Suppressor macrophage (primary cell): ENCODE data around the gene CREB5.

ENCODE experiments used
- DNase-seq, 4 experiments: peaks; one replicate each; pipeline ENCODE4 v3.0.0-alpha.2; 2020 to 2022

CREB5 gene

DNA sequence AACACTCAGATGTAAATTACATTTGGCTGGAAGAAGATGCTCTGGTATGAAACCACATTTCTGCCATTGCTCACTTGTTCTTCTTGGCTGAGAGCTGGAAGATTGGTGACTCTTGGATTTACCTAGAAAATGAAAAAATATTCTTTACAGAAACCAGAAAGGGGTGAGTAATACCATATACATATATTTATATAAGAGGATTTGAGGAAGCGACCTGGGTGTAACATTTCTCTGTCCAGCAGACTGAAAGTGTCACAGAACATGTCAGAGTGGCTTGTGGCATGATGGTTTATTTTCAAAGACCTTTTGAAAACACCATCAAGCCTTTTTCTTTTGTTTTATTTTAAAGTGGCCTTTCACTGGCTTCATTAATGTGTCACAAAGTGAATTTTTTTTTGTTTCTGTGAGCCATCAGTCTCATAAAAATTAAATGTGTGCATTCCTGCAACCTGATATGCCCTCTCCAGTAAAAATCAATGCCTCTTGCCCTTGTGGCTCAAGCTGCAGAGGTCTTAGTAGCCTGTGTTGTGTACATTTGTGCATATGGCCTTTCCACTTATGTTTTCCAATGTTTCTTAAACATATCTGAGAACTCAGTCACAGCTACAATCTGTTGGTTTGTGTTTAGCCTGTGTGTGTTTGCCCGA lies 23.5 kb downstream of the CREB5 start:
- no peak for DNase-seq

DNA sequence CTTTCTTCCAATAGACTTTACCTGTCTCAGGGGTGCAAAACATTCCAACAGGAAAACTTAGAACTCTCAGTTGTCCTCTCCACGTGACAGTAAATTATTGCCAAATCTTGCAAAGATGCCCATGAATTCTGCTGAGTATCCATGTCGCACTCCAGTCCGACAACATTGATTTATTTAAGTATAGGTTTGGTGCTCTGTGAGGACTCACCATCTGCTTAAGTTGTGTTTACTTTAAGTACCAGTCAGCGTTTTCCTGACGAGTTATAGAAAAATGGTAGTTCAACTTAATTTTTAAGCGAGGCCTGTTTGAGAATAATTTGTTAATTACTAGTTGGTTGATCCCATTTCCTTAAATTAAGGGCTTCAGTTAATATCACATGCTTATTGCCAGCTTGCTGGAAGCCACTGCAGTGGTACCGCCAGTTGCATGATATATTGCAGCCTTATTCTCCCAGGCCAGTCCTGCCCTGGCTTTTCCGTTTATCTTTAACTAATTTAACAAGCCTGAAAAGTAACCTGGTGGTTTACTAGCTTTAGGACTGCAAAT lies 27.8 kb downstream of the CREB5 start:
- DNase-seq: no peak

DNA sequence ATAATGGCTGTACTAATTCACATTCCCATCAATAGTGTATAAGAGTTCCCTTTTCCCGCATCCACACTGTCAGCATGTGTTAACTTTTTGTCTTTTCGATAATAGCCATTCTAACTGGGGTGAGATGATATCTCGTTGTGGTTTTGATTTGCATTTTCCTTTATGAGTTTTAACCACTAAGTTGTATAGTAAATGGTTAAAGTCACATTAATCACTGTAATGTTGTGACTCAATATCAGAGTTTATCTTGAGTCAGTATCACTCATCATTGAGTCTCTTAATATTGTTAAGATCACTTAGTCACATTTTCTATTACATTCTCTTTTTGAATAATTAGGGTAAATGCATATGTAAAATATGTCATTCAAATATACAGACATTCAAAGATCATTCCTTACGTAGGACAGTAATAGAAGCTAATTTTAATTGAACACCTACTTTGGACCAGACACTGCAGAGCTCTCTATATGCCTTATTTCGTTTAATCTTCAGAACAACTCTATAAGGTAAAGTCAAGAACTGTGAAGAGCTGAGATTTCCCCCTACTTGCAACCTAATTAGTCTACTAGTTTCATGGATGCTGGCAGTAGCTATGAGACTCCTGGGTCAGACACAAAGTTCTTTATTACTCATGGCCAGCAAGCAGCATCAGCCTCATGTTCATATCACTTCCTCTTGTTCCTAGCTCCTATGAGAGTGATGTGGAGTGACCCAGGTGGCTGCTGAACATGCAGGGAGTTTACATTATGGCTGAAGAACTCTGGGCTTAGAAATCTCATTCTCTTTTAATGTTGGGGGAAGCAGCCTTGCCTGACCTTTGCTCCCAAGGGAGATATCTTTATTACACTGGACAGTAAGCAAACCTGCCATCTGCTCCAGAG lies 30.5 kb downstream of the CREB5 start:
- DNase-seq: no peak

DNA sequence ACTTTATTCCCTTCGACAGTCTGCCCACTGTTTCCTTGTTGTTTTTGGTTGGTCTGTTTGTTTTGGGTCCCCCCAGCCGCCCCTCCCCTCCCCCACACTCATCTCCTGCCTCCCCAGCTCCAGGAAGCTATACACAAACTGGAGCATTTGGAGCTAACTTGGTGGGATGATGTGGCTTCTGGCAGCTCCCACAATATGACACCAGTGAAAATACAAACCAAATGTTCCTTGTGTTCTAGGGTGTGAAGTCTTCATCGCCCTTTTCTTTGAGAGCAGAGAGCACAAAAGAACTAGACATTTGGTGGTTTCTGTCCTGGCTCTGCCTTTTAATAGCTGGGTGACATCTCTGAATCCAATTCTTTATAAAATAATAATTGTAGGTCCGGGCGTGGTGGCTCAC lies 33.8 kb downstream of the CREB5 start:
- DNase-seq: no peak

DNA sequence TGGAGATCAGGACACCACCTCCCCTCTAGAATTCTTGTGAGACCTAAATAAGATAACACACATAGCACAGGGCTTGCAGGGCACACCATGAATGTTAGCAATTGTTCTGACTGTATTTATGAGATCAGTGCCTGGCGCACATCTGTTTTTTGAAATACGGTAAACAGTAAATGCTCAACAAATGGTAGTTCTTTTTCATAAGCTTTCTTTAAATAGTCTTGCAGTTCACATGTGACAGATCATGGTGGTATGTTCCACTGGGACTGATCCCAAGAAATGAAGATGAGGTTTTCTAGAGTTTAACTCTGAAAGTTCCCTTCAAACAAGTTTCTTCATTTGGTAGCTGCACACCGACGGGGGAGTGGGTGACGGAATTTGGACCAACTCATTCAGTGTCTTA lies 34.8 kb downstream of the CREB5 start:
- DNase-seq: no peak

DNA sequence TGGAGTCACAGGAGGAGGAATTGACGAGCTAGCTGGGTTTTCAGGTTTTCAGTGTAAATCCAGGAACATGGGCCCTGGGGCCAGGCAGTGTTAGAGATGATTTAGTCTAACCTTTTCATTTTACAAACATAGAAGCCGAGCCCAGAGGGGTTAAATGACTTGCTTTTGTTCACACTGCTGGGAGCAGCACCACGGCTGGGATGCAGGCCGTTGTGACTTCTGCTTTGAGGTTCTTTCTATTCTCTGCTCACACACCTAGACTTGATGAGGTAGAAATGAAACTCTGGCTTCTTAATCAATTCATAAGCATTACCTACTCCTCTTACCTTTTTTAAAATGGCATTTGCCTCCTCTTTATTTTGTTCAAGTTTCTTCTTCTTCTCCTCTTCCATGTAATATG lies 36.4 kb downstream of the CREB5 start:
- no peak for DNase-seq

DNA sequence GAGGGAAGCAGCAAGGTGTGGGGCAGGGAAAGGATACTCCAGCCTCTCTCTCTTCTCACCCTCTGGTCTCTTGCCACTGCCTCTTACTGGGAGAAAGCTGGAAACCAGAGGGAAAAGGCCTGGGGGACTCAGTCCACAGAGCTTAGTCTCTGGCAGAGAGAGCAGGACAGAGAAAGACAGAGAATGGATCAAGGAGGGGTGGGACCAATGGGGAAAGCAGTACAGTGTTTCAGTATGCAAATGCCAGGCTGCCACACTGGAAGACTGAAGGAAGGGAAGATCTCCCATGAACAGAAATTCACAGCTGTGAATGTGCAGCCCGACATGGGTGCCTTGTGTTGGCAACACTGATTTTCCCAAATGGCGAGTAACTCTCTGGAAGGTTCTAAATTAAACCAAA lies 40.4 kb downstream of the CREB5 start:
- DNase-seq: no peak

DNA sequence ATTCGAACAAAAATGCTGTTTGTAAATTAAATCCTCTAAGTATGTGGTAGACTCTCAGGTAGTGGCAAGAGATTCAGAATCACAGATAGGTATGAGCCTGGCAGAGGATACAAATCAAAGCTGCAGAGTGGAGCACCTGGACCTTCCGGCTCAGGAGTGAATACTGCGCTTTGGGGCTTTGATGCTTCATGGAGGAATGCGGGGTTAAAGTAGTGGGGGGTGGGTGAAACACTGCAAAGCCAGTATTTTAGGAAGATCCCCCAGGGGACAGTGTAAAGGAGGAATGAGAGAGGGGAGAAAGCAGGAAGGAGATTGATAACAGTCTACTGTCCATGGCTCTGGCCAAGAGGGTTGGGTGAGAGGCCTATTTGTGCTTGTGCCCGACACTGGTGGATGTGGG lies 43.2 kb downstream of the CREB5 start:
- DNase-seq: no peak

DNA sequence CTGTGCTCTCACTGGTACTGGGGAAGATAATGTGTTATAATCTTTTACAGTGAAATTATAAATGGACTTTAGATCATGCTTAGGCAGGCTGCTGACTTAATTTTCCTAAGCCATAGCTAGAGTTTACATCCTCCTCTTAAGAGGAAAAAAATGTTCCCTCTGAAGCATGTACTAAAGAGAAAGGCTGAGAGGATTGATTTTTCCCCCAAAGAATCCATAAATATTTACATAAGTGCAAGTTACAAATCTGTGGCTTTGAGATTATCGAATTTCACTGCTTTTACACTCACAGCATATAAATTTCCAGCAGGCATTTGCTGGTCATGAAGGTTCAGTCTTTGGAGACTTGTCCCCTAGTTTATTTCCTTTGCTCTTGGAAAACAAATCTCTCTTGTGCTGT lies 43.7 kb downstream of the CREB5 start:
- no peak for DNase-seq

DNA sequence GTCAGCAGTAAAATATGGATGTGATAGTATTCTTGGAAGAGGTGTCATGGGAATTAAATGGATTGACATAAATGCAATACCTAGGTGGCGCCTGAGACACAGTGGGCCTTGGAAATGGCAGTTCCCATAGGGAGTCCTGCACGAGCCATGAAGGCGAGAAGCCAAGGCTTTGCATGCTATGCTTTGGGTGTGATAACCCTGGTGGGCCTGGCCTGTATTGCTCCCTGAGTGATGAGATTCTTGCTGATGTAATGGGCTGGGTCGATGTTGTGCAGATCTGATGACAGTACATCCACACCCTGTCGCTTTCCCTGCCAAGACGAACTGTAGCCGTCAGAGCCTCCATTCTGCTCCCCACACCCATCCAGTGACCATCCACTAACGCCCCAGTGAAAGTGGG lies 46.4 kb downstream of the CREB5 start:
- DNase-seq: no peak

DNA sequence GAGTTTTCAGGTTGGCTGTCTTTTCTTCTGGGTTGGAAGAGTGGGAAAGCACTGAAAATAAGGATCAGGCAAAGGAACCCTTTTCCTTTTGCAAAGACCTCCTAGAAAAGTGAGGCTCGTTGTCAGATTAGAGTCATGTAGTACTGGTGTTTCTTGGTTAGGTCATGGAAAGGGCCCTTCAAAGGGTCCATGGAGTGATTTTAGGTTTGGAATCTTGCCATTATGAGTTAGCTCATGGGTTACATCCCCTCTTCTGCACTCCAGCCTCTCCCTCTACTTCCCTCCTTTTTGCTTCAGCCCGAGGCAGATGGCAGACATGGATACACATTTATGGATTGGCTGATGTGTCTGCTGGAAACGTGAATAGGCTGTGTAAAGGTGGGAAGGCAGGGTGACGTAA lies 47.0 kb downstream of the CREB5 start:
- DNase-seq: no peak

DNA sequence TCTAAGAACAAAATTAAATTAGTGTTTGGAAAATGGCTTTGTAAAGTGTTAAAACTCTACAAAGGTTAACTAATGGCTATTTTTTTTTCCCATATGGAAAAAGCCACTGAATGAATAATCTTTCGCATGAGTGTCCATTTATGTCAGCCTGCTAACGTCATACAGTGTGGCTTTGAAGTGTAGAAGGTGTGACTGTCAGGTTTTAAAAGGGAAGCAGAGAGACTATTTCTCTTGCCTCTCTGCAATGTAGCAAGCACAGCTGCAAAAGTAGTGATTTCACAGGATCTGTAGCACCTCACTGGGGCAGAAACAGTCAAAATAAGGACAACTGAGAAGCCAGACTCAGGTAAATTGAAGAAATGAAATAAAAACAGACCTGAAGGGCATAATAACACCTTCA lies 53.4 kb downstream of the CREB5 start:
- no peak for DNase-seq

DNA sequence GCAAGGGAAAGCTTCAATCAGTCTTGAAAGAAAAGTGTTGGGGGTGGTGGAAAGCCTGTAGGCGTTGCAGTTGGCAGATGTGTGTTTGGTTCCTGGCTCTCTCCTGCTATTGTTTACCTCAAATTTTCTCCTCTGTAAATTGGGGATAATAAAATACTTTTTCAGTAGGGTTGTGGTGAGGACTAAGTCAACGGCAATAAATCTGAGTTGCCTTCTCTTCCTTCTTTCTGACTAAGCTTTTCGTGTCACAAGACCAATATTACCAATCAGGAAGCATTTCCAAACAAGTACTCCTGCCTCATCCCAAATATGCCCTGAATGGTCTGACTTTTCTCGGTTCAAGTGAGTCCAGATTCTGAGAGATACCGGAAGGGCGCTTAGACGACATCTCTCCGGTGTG lies 54.0 kb downstream of the CREB5 start:
- DNase-seq: peak in 1 of 4 experiments; percentile 6

DNA sequence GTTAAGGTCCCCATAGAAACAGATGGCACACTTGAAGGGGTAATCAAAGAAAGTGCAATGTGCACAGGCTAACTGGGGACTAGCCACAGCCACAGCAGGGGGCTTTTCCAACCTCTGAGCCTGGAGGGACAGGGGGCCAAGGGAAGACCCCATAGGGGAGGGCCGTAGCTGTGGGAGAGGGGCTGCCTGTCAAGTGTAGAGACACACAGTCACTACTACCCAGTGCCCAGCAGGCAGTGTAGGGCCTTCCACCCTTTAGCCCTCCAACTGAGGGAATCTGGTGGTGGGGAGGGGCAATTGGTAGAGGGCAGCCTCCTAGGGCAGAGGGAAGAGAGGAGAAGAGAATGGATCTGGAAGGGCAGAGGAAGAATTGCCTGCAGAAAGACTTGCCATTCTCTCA lies 54.6 kb downstream of the CREB5 start:
- no peak for DNase-seq

DNA sequence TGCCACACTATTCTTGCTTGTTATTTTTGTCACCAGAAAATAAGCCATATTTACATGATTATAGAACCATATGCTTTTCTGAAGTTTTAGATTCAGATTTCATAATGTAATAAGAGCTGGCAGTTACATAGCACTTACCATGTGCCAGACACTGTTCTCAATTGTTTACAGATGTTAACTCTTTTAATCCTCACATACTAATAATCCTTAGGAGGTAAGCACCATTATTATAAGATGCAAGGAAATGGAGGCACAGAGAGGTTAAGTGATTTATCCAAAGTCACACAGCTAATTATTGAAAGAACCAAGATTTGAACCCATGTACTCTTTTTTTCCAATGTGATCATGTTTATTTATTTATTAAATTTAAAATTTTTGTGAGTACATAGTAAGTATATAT lies 57.2 kb downstream of the CREB5 start:
- no peak for DNase-seq

DNA sequence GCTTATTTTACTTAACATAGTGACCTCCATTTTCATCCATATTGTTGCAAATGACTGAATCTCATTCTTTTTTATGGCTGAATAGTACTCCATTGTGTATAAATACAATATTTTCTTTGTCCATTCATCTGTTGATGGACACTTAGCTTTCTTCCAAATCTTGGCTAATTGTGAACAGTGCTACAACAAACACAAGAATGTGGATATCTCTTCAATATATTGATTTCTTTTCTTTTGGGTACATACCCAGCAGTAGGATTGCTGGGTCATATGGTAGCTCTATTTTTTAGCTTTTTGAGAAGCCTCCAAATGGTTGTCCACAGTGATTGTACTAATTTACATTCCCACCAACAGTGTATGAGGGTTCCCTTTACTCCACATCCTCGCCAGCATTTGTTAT lies 58.0 kb downstream of the CREB5 start:
- DNase-seq: no peak

DNA sequence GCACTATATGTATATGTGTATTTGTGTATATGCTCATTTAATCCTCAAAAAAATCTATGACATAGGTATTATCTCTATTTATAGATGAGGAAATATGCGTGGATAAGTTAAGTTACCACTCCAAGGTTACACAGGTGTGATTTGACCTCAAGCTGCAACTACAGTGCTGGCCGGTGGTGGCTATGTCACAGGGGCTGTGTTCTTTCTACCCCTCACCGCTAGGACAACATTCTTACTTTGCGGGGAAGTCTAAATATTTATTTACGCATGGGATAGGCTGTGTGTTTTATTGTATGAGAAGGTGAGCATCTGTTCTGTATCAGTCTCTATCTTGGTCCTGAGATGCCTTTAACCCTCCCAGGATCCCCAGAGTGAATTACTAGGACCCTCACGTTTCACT lies 60.0 kb downstream of the CREB5 start:
- DNase-seq: no peak

DNA sequence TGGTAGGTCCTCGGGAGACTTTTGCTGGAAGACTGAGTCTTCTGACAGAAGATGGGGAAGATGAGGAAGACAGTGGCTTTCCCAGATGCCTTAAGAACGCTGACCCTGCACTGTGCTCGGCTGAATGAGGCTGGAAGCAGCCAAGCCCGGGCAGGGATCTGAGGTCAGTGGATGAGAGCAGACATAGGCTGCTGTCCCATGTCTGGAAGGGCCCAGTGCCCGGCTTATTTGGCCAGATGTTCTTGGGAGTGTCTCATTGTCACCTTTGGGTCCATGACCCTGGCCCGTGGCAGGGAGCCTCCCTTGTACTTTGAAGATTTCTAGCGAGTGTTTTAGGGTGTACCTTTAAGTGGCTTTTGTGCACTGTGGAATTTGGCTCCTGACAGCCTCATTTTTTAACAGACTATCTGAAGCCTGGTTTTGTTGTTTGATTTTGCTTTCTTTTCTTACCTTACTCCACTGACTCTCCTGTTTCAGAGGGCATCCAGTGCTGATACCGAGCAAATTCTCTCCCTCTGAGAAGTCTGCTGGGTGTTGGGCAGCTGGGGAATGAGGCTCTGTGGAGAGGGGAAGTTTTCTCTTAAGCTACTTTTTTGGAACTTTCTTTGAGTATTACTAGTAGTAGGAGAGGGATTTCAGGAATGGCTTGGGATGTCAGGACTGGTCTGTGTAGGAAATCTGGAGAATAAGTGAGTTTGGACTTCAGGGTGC lies 61.4 kb downstream of the CREB5 start:
- DNase-seq: no peak

DNA sequence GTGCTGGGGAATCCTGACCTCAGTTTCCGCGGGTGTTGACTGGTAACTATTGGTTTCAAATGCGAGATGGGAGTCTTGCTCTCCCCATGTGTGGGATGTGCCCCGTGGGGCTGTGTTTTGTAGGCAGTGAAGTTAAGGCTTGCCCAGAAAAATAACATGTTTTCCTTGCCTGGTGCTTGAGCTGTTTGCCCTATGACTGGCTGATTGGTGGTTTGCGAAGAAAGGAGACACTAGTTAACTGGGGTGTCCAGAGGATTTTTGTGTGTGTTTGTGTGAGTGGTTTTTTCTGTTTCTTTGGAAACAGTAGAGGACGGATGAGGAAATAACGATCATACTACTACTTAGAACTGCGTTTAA lies 61.9 kb downstream of the CREB5 start:
- DNase-seq: no peak

DNA sequence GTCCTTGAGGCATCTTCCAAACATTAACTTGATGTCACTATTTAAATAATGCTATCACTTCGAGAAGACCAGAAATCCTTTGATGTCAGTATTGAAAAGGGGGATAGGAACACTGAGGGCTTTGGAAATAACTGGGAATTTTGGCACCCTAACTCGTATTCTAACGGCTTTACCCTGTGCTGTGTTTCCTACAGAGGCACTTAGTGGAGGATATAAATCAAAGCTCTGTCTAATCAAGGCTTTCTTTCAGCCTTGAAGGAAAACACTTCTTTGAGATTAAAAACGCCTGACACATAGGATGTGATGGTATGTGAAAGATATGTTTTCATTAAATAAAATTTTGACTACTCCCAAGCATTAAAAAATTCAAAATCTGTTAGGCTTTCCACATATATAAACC lies 62.3 kb downstream of the CREB5 start:
- DNase-seq: no peak

DNA sequence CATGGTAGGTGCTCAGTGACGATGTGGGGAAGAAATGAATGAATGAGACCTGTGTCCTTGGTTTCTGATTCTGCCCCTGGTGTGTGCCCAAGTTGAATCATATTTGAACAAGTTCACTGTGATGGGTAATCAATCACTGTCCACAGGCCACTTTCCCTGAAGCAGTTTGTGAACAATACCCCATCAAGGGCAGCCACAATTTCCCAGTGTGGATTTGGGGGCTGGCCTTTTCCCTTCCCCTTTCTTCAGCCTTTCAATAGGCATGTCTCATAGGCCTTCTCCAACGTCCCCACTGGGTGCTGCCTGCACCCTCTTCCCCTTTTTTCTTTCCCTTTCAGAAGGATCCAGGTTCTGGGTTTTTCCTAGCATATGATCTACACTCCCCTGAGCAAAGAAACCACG lies 64.7 kb downstream of the CREB5 start:
- peak; percentile 54 to 79 (median 72) for DNase-seq

DNA sequence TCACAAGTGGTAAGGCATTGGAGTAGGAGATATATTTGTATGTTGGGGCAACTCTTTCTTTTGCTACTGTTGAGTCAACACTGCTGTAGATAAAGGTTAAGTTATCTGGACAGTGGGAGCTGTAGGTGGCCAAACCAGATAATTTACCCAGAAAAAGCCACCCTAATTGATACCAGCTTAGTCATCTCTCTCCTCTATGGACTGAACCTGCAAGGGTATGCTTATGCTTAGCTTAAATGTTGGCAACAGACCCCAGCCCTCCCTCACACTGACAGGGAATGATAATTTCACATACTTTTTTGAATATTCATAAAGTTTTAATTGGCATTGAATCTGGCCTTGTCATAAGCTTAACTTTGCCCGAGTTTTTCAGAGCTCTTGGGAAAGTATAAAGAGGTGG lies 66.3 kb downstream of the CREB5 start:
- DNase-seq: no peak

DNA sequence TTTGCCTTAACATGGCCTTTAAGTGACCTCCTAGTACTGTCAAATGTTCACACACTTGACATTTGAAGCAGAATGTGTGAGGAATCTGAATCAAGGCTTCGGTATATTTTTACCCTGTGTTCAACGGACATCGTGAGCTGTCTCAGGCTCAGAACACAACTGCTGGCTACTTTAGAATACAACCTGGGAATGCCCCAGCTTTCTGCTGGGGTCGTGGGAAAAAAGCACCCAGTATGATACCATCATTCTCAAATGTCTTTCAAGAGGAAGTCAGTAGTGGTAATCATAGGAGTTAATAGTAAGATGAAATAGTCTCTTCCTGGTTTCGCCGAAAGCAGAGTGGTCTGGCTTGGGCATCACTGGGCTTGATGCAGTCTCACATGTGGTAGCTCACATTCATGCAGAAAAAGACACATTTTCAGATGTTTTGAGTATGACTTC lies 67.2 kb downstream of the CREB5 start:
- peak in 3 of 4 experiments; percentile 21 to 48 (median 27) for DNase-seq

DNA sequence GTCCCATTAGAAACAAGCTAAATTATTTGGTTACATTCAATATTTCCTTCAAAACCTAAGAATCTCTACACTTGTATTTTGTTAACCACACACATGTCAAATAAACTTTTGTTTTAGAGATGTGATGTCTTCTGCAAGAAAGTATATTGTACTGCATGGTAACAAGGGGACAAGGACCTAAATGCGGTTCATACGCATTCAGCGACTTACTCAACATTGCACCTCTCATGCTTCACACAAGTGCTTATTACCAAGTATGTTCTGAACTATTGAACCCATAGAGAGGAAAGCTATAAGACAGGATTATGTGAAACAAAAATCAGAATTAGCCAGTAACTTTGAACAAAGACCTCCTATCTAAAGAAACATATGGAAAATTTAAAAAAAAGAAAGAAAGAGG lies 68.3 kb downstream of the CREB5 start:
- DNase-seq: no peak
